ENCODE measurements around the gene CNNM3.

- TF ChIP-seq POLR2A (IDR thresholded peaks at IDR 0.05; ENCODE audit: low read length) (no peak), GATA1 (IDR thresholded peaks at IDR 0.05; ENCODE audit: low read depth, low read length) (no peak)
Measured at GRCh38 chr2:96817882-96818281, 1.8 kb downstream of the CNNM3 start.
